G401.6 (cell line): ENCODE data around the gene MARCHF3.
"Not testable (repeated sequence)": the region's sequence is repeated elsewhere in the genome, so short reads cannot be mapped to it uniquely, and the experiment has no call there.

Experiments
- FAIRE-seq: peaks from 2 replicates; lab custom pipeline; 2012; peaks lifted over from hg19 to GRCh38; lab: Jason Lieb, UNC

Gene MARCHF3

GRCh38 chr5:127051591-127051990 lies 21.2 kb upstream of the MARCHF3 start:
- FAIRE-seq: no peak

GRCh38 chr5:127046343-127047072 lies 16.1 kb upstream of the MARCHF3 start:
- no peak for FAIRE-seq

GRCh38 chr5:127042593-127042992 lies 12.2 kb upstream of the MARCHF3 start:
- no peak for FAIRE-seq

GRCh38 chr5:127041571-127041970 lies 11.2 kb upstream of the MARCHF3 start:
- FAIRE-seq: no peak

- FAIRE-seq: no peak
Observed at GRCh38 chr5:127040796-127041520, 10.6 kb upstream of the MARCHF3 start.

GRCh38 chr5:127038550-127038949 lies 8.2 kb upstream of the MARCHF3 start:
- no peak for FAIRE-seq

- no peak for FAIRE-seq
Observed at GRCh38 chr5:127031863-127032232, 1.5 kb upstream of the MARCHF3 start.

- no peak for FAIRE-seq
Observed at GRCh38 chr5:127031147-127031862, 947 bp upstream of the MARCHF3 start.

- no peak for FAIRE-seq
Observed at GRCh38 chr5:127029581-127030258, 638 bp downstream of the MARCHF3 start.

GRCh38 chr5:127028822-127029457 lies 1.4 kb downstream of the MARCHF3 start:
- no peak for FAIRE-seq

- FAIRE-seq: no peak
Observed at GRCh38 chr5:127027539-127027938, 2.8 kb downstream of the MARCHF3 start.

GRCh38 chr5:127026166-127026565 lies 4.2 kb downstream of the MARCHF3 start:
- FAIRE-seq: no peak

- no peak for FAIRE-seq
Observed at GRCh38 chr5:127025467-127025866, 4.9 kb downstream of the MARCHF3 start.

- no peak for FAIRE-seq
Observed at GRCh38 chr5:127024821-127025220, 5.5 kb downstream of the MARCHF3 start.

GRCh38 chr5:127023552-127024191 lies 6.7 kb downstream of the MARCHF3 start:
- not testable (repeated sequence) for FAIRE-seq

- FAIRE-seq: no peak
Observed at GRCh38 chr5:127022846-127023245, 7.5 kb downstream of the MARCHF3 start.

GRCh38 chr5:127019928-127020327 lies 10.4 kb downstream of the MARCHF3 start:
- FAIRE-seq: no peak

- not testable (repeated sequence) for FAIRE-seq
Observed at GRCh38 chr5:127016722-127017121, 13.6 kb downstream of the MARCHF3 start.

GRCh38 chr5:127015716-127016115 lies 14.6 kb downstream of the MARCHF3 start:
- FAIRE-seq: no peak

GRCh38 chr5:127014573-127014972 lies 15.8 kb downstream of the MARCHF3 start:
- no peak for FAIRE-seq

- FAIRE-seq: no peak
Observed at GRCh38 chr5:127013407-127013806, 17.0 kb downstream of the MARCHF3 start.

- FAIRE-seq: no peak
Observed at GRCh38 chr5:127012916-127013315, 17.4 kb downstream of the MARCHF3 start.
